Stimulated activated CD4-positive, alpha-beta T cell treated with anti-CD3 and anti-CD28 coated beads, TNF-alpha, amount 100 ng/mL, for 24 hours (primary cell): ENCODE results near the gene PNMA6E.

Experiments used
- DNase-seq, 3 experiments: peaks; one replicate each; pipeline ENCODE4 v3.0.0-alpha.2; 2020; ENCODE audit warnings: low read depth in 3 of 3

PNMA6E gene

DNA sequence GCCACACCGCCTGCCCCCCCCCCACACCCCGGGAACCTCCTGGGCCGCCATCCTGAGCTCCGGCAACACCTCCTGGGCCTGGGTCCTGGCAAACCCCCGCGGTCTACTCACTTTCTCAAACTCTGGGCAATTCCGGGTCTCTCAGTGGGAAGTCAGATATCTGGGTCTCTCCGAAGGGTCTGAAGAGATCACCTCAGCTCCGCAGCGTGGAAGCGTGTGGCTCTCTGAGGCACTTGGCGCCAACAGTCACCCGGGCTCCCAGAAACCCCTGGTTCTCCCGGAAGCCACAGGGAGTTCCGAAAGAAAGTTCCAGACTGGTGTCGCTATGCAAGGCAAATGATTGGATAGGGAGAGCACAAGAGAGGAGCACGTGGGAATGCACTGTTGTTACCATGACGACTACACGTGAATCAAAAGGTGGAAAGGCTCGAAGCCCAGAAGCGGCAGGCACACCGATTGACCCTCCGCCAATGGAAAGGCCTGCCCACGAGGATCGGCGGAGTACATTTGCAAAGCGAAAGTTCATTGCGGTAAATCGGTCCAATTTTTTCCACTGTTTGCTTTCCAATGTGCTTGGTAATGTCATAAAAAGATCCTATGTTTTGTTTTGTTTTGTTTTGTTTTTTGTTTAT lies at the start of gene PNMA6E:
PNMA6E (minus strand) TSS at position 218 of the 632 bp plus-strand sequence. CDS start 2,501 bp downstream, outside the sequence.
- no peak for DNase-seq

- DNase-seq: no peak
Observed at GRCh38 chrX:153450949-153451277, 49.8 kb upstream of the PNMA6E start.

DNA sequence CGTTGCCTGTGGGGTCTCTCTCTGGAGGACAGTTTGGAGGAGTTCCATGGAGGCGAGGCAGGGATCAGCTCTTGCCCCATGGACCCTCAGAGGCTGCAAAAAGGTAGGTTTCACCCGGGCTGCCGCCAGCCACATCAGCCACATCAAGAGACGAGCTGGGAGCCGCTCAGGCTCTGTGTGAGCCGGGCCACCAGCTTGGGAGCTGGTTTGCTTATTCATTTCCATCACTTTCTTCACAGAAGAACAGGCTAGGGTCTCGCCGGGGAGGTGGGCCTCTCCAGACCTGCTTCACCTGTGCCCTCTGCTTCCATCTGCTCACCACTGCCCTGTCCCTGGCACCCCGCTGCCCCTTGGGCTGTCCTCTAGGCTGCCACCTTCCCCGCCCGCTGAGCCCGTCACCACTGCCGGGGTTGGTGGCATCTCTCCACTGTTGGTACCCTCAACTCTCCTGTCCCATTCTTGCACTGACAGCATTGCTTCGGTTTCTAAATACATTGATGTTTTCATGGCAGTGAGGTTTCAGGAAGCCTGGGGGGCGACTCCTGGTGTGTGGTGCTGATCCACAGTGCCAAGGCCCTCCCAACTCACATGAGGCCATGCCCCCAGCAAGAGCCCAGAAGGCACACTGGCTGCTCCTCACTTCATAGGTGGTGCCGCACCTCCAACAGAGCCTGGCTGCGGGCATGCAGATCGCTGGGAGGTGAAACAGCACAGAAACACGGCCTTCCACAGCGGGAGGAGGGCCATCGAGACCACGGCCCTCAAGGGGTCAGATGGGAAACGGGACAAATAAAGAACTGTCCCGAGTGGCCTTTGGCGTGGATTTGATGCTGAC lies 49.2 kb upstream of the PNMA6E start:
- DNase-seq: no peak

GRCh38 chrX:153449368-153450113 lies 48.4 kb upstream of the PNMA6E start:
- no peak for DNase-seq

DNA sequence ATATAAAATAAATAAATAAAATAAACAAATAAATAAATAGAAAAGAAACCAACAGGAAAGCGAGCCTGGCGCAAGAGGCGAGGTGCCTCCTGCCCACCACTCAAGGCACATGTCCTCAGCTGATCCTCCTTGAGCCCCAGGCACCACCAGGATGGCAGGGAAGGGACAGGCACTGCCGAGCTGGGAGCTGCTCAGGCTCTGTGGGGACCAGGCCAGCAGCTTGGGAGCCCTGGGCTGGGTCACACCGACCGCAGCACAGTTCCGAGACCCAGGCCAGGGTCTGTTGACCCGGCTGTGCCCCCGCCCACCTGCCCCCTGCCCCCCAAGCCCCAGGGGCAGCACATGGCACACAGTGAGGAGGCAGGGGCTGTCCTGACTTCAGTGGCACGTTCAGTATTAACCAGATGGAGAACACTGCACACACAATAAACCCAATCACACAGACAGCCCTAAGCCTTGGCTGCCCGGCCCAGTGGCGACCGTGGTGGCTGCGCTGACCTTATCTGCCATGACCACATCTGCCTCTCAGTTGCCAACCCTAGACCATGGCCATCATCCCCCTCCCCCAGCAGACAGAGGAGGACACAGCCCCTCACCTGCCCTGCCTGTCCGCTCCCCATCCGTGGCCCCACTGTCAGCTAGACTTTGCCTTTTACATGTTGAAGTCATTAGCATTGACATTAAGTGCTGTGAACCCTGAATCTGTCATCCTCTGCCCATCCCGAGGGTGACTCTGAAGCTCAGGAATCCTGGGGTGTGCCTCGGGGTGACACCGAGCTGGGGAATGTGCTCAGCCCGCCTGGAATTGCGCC lies 47.6 kb upstream of the PNMA6E start:
- DNase-seq: no peak

DNA sequence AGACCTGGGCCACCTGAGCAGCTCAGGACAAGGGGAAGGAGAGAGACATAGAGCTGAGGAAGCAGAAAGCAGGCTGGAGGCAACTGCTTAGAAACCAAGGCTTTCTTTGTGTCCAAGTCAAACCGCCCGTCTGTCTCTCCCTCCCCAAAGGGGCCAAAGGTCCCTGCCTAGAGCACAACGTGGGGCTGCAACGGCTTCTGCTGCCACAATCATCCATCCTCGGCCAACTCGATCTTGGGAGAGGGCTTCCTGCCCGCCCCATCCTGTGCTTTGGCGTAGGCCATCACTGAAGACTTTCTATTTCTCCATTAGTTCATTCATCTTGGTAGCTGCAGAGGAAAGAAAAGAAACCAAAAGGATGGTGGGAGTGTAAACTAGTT lies 46.4 kb upstream of the PNMA6E start:
- DNase-seq: no peak

DNA sequence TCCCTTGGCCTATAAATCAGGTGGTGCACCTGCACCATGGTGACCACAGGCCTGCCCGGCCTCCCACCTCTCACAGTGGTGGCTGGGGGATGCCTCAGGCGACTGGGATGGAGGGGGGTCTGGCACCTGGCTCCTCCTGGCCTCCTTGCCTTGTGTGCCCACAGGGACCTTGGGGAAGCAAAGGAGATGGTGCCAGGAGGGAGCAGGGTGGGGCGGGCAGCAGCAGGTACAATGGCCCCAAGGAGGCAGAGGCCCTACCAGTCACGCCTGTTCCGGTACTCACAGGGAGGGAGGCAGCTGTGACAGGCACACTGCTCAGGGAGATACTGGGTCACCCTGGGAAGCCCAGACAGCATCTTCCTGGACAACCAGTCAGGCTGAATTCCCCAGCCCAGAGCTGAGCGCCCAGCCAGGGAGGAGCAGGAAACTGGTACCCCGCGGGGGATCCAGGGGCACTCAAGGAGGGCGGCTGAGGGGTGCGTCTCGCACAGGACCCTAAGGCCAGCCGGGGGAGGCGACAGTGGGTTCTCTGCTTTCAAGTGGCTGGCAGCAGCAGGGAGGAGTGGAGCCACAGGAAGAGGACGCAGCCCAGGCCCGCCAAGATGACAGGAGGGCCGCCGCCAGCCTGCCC lies 45.9 kb upstream of the PNMA6E start:
- DNase-seq: no peak

DNA sequence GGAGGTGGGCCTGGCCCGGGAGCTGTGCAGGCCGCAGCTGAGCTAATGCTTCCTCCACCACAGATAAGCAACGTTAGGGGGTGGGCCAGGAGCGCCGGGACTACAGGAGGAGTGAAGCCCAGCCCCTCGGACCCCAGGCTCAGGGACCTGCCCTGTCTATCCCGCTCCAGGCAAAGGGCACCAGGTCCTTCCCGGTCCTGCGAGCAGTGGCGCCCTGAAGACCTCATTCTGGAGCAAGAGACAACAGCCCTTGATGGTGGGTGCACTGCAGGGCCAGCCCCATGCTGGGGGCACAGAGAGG lies 45.4 kb upstream of the PNMA6E start:
- DNase-seq: no peak

- DNase-seq: no peak
Observed at GRCh38 chrX:153445856-153446635, 44.9 kb upstream of the PNMA6E start, which contains the start of gene TREX2. TSS of gene TREX2 (minus strand) at chrX:153446056. CDS start at chrX:153445430, 626 bp downstream.

- DNase-seq: no peak
Observed at GRCh38 chrX:153445106-153445855, 44.1 kb upstream of the PNMA6E start.

DNA sequence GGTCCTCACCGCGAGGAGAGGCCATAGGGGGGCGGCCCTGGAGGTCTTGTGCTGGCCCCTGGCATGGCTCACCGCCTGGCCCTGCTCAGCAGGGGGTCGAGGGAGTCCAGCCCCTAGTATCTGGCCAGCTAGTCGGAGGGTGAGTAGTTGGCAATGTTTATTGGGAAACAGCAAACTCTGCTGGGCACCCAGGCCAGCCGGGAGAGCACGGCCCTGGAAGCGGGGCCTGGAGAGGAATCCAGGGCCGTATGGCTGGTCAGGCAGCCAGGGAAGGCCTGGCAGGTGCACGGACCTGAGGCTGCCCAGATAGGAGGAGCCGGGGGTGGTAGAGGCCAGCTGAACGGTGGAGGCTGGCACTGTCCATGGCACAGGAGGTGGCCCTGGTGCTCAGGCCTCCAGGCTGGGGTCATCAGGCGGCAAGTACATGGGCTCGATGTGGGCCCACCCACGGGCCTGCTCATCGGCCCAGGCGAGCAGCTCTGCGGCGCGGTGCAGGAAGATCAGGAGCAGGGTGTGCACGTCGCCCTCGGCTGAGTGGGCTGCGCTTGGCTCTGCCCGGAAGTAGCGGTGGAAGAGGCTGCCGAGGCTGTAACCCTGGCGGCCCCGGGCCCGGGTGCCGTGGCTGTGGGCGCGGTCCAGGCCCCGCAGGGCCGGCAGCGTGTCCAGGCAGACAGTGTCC lies 43.3 kb upstream of the PNMA6E start:
- no peak for DNase-seq

DNA sequence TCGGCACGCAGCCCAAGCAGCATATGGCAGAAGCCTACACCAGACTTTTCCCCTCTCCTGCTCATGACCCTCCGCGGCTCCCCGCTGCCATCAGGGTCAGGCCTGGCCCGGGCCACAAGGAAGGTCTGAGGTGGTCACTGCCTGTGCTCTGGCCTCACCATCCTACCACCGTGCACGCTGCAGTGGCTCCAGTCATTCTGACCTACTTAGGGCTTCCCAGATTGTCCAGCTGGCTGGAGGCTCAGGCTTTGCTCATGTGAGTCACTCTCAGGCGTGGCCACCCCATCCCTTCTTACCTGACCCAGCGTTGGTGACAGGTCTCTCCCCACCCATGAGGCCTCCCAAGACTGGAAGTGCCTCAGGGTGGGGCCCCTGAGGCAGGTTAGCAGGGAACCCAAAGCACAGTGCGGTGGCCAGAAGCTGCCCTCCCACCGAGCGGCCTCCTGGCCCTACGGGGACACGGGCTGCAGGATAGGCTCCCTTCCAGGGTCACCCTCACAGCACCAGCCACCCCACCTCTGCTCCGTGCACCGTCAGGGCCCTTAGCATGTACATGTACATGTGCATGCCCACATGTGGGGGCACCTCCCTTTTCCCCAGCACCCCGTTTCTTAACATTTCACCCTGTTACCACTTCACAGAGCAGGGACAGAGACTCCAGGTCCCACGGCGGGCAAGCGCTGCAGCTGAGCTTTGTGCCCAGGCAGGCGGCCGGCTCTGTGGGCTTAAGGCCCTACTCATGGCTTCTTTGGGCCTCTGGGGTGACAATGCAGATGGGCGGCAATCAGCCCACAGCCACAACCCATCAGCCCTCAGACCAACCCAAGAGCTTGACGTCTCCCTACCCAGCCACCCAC lies 42.6 kb upstream of the PNMA6E start:
- no peak for DNase-seq

DNA sequence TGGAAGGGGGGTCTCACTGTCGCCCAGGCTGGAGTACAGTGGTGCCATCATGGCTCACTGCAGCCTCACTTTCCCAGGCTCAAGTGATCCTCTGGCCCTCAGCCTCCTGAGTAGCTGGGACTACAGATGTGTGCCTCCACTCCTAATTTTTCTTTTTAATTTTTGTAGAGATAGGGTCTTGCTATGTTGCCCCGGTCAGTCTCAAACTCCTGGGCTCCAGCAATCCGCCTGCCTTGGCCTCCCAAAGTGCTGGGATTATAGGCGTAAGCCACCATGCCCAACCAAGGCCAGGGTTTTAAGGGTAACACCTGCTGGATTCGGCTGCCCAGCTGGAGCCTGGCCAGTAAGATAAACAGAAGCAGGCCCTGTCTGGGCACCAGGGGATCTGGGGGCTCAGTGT lies 41.3 kb upstream of the PNMA6E start:
- DNase-seq: no peak

- DNase-seq: no peak
Observed at GRCh38 chrX:153441981-153442380, 40.8 kb upstream of the PNMA6E start.

DNA sequence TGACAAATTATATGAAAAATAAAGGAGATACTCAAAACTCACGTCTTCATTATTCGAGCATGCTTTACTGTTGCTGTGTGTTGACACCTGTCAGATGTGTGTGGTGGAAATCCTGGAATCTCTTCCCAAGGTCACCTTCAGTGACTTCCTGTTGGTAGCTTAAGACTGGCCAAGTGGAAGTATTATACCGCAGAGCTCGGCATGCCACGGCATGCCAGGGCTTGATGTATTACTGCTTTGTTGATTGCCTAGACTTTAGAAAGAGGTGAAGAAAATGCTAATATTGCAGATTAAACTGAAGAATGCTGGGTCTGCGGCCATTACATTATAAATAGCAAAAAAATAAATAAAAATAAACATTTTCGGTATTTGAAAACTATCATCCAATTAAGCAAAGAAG lies 40.1 kb upstream of the PNMA6E start:
- DNase-seq: no peak

GRCh38 chrX:153440556-153441135 lies 39.5 kb upstream of the PNMA6E start:
- no peak for DNase-seq

- no peak for DNase-seq
Observed at GRCh38 chrX:153439977-153440376, 38.8 kb upstream of the PNMA6E start.

DNA sequence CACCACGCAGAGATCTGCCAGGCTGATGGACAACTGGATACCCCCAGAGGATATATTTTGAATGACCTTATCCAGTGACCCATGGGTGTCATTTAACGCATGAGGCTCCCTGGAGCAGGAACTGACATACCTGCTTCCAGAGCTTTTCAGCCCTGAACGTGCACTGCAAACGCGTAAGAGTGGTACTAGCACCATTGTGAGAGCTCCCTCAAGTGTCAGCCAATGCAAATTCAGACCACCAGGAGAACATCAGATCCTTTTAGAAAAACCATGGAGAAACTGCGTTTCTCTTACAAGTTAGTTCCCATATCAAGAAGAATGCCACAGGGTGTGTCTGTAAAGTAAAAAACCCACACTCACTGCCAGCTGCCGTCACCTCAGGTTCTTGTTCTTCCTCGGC lies 37.4 kb upstream of the PNMA6E start:
- DNase-seq: no peak
